ENCODE data around the gene MEPCE. TPM values are rescaled to one million over a fixed set of nuclear protein-coding genes. Genes with fewer than 3 reads are reported as not detected.

MEPCE gene
- total and polyA plus RNA-seq, 2 experiments from 2014 or later = 10.0 to 32.6 TPM

DNA sequence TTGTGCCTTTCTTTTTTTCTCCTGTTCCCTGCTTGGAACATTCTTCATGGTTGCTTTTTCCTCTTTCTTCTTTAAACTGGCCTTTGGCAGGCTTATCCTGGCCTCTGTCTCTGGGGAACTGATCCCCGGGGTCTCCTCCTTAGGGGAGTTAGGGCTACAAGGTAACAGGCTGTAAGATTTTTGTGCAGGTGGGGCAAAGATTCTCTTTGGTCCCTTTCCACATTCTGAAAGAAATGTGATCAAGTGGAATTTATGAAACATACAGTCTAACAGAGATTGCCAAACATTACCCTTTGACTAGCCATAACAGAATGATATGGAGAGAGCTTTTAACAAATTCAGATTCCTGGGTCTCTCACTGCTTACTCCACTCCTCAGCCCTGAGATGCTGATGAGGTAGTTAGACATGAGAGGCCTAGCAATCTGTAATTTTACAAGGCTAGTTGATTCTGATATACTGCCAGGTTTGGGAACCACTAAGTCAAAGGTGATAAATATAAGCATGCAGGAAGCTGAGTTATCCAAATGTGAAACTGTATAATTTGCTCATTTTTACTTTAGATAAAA, 9.9 kb upstream of the MEPCE start (continued):
- TF ChIP-seq, protein P1, sequence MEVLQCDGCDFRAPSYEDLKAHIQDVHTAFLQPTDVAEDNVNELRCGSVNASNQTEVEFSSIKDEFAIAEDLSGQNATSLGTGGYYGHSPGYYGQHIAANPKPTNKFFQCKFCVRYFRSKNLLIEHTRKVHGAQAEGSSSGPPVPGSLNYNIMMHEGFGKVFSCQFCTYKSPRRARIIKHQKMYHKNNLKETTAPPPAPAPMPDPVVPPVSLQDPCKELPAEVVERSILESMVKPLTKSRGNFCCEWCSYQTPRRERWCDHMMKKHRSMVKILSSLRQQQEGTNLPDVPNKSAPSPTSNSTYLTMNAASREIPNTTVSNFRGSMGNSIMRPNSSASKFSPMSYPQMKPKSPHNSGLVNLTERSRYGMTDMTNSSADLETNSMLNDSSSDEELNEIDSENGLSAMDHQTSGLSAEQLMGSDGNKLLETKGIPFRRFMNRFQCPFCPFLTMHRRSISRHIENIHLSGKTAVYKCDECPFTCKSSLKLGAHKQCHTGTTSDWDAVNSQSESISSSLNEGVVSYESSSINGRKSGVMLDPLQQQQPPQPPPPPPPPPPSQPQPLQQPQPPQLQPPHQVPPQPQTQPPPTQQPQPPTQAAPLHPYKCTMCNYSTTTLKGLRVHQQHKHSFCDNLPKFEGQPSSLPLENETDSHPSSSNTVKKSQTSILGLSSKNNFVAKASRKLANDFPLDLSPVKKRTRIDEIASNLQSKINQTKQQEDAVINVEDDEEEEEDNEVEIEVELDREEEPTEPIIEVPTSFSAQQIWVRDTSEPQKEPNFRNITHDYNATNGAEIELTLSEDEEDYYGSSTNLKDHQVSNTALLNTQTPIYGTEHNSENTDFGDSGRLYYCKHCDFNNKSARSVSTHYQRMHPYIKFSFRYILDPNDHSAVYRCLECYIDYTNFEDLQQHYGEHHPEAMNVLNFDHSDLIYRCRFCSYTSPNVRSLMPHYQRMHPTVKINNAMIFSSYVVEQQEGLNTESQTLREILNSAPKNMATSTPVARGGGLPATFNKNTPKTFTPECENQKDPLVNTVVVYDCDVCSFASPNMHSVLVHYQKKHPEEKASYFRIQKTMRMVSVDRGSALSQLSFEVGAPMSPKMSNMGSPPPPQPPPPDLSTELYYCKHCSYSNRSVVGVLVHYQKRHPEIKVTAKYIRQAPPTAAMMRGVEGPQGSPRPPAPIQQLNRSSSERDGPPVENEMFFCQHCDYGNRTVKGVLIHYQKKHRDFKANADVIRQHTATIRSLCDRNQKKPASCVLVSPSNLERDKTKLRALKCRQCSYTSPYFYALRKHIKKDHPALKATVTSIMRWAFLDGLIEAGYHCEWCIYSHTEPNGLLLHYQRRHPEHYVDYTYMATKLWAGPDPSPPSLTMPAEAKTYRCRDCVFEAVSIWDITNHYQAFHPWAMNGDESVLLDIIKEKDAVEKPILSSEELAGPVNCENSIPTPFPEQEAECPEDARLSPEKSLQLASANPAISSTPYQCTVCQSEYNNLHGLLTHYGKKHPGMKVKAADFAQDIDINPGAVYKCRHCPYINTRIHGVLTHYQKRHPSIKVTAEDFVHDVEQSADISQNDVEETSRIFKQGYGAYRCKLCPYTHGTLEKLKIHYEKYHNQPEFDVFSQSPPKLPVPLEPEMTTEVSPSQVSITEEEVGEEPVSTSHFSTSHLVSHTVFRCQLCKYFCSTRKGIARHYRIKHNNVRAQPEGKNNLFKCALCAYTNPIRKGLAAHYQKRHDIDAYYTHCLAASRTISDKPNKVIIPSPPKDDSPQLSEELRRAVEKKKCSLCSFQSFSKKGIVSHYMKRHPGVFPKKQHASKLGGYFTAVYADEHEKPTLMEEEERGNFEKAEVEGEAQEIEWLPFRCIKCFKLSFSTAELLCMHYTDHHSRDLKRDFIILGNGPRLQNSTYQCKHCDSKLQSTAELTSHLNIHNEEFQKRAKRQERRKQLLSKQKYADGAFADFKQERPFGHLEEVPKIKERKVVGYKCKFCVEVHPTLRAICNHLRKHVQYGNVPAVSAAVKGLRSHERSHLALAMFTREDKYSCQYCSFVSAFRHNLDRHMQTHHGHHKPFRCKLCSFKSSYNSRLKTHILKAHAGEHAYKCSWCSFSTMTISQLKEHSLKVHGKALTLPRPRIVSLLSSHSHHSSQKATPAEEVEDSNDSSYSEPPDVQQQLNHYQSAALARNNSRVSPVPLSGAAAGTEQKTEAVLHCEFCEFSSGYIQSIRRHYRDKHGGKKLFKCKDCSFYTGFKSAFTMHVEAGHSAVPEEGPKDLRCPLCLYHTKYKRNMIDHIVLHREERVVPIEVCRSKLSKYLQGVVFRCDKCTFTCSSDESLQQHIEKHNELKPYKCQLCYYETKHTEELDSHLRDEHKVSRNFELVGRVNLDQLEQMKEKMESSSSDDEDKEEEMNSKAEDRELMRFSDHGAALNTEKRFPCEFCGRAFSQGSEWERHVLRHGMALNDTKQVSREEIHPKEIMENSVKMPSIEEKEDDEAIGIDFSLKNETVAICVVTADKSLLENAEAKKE (CRISPR knock-in tag; IDR thresholded peaks at IDR 0.05) = no peak
- TF ChIP-seq, protein P2, sequence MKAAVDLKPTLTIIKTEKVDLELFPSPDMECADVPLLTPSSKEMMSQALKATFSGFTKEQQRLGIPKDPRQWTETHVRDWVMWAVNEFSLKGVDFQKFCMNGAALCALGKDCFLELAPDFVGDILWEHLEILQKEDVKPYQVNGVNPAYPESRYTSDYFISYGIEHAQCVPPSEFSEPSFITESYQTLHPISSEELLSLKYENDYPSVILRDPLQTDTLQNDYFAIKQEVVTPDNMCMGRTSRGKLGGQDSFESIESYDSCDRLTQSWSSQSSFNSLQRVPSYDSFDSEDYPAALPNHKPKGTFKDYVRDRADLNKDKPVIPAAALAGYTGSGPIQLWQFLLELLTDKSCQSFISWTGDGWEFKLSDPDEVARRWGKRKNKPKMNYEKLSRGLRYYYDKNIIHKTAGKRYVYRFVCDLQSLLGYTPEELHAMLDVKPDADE (IDR thresholded peaks at IDR 0.05) = no peak
- TF ChIP-seq NANOG (IDR thresholded peaks at IDR 0.05; ENCODE audit: borderline replicate concordance) = no peak
- no peak for TF ChIP-seq STAT1 (IDR thresholded peaks at IDR 0.05; ENCODE audit: unreplicated experiment)
- no peak for TF ChIP-seq ZNF114 (CRISPR knock-in tag; IDR thresholded peaks at IDR 0.05)

DNA sequence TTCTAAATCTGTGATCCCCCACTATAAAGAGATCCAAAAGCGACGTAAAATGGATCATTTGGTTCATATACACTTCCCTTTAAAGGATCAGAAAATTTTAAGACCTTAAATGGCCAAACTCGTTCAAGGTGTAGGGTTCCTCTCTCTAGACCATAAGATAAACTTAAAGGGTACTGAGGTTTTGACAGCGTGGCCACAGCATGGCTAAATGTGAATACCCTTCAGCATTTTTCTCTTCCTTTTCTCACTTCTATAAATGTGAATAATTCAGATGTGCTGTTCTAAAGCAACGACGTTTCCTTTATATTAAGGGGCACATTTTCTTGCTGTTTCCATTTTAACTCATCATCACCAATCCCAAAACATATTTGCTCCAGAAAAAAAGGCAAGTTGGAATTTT, 6.3 kb upstream of the MEPCE start:
- Mint-ChIP-seq H3K9me3 (peaks cover 8% of the 10 kb centered on the region; the same call in 2 of the 3 replicates), H3K27ac (no peak overlapping the region), H3K36me3 (ENCODE audit: low read depth) (0 out of 3 replicates have a peak, but pooled peaks cover 3% of the 10 kb centered on the region), H3K4me1 (no peaks in the 10 kb centered on the region), H3K4me3 (no peak overlapping the region), H3K27me3 (ENCODE audit: insufficient read depth, low read depth, poor library complexity) (peaks cover 15% of the 10 kb centered on the region)
- H3K36me3 ChIP-seq (ENCODE audit: insufficient read depth) = no peaks in the 10 kb centered on the region
- DNase-seq (ENCODE audit: low spot score) (no peak), ATAC-seq (no peak)
- H3K27me3 ChIP-seq (ENCODE audit: insufficient read depth) = peaks cover 9% of the 10 kb centered on the region
- H3K4me2 ChIP-seq = no peak overlapping the region
- H4K20me1 ChIP-seq (replicated peaks; ENCODE audit: insufficient read depth) = no peaks in the 10 kb centered on the region; the same call in 1 of the 2 replicates
- no peak overlapping the region for H3K4me3 ChIP-seq
- no peaks in the 10 kb centered on the region for H3F3A ChIP-seq (replicated peaks; ENCODE audit: low read depth)
- no peak overlapping the region for H3K27ac ChIP-seq (ENCODE audit: low read depth)
- 0 out of 2 replicates have a peak, but pooled peaks cover 3% of the 10 kb centered on the region for H3K9me2 ChIP-seq (ENCODE audit: insufficient read depth)
- H3K79me2 ChIP-seq (replicated peaks; ENCODE audit: insufficient read depth) = no peaks in the 10 kb centered on the region
- no peak overlapping the region for H2AFZ ChIP-seq
- H3K4me1 ChIP-seq (ENCODE audit: insufficient read depth) = no peaks in the 10 kb centered on the region
- TF ChIP-seq CREB1 (CRISPR knock-in tag; IDR thresholded peaks at IDR 0.05; ENCODE audit: low read depth) (no peak), JUNB (IDR thresholded peaks at IDR 0.05; ENCODE audit: unreplicated experiment) (no peak), EZH2phosphoT487 (IDR thresholded peaks at IDR 0.05; ENCODE audit: unreplicated experiment) (no peak), NANOG (IDR thresholded peaks at IDR 0.05; ENCODE audit: borderline replicate concordance) (no peak), STAT1 (IDR thresholded peaks at IDR 0.05; ENCODE audit: unreplicated experiment) (no peak)
- TF ChIP-seq, protein P3, sequence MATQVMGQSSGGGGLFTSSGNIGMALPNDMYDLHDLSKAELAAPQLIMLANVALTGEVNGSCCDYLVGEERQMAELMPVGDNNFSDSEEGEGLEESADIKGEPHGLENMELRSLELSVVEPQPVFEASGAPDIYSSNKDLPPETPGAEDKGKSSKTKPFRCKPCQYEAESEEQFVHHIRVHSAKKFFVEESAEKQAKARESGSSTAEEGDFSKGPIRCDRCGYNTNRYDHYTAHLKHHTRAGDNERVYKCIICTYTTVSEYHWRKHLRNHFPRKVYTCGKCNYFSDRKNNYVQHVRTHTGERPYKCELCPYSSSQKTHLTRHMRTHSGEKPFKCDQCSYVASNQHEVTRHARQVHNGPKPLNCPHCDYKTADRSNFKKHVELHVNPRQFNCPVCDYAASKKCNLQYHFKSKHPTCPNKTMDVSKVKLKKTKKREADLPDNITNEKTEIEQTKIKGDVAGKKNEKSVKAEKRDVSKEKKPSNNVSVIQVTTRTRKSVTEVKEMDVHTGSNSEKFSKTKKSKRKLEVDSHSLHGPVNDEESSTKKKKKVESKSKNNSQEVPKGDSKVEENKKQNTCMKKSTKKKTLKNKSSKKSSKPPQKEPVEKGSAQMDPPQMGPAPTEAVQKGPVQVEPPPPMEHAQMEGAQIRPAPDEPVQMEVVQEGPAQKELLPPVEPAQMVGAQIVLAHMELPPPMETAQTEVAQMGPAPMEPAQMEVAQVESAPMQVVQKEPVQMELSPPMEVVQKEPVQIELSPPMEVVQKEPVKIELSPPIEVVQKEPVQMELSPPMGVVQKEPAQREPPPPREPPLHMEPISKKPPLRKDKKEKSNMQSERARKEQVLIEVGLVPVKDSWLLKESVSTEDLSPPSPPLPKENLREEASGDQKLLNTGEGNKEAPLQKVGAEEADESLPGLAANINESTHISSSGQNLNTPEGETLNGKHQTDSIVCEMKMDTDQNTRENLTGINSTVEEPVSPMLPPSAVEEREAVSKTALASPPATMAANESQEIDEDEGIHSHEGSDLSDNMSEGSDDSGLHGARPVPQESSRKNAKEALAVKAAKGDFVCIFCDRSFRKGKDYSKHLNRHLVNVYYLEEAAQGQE (IDR thresholded peaks at IDR 0.05; ENCODE audit: unreplicated experiment) = no peak
- TF ChIP-seq, protein P4, sequence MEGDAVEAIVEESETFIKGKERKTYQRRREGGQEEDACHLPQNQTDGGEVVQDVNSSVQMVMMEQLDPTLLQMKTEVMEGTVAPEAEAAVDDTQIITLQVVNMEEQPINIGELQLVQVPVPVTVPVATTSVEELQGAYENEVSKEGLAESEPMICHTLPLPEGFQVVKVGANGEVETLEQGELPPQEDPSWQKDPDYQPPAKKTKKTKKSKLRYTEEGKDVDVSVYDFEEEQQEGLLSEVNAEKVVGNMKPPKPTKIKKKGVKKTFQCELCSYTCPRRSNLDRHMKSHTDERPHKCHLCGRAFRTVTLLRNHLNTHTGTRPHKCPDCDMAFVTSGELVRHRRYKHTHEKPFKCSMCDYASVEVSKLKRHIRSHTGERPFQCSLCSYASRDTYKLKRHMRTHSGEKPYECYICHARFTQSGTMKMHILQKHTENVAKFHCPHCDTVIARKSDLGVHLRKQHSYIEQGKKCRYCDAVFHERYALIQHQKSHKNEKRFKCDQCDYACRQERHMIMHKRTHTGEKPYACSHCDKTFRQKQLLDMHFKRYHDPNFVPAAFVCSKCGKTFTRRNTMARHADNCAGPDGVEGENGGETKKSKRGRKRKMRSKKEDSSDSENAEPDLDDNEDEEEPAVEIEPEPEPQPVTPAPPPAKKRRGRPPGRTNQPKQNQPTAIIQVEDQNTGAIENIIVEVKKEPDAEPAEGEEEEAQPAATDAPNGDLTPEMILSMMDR (conservative IDR thresholded peaks at IDR 0.05; ENCODE audit: low read depth in 2 of 2) = no peak

All from GM23338 (cell line).